ENCODE data around the gene GPR139. TPM values are rescaled to one million over a fixed set of nuclear protein-coding genes. Genes with fewer than 3 reads are reported as not detected.

GPR139 gene
- total and polyA plus RNA-seq, 10 of the 15 experiments (the other 5 are each of a cell fraction or from before 2014, with no cell fraction given) = not detected

DNA sequence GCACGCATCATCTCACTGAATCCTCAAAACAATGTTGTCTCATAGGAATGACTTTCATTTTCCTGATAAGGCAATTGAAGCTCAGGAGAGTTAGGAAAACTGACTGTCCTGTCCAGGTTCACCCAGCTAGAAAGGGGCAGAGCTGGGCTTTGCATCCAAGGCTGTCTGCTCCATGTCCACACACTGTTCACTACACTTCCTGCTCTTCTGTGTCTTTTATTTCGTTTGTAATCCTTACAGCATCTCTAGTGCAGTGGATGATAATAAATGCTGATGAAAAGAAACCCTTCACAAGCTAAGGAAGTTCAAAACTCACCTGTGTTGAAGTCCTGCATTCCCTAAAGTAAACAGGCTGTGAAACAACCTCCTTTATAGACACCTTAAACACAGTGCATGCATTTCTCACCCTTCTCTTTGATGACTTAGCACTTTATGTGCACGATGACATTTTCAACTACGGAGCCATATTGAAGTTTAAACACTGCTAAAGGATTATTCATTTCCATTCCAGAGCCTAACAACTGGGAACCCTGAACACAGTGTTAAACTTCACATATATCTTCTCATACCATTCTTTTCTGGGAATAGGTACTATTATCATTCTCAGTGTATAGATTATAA lies 31.0 kb upstream of the GPR139 start (continued):
- TF ChIP-seq, protein P1, sequence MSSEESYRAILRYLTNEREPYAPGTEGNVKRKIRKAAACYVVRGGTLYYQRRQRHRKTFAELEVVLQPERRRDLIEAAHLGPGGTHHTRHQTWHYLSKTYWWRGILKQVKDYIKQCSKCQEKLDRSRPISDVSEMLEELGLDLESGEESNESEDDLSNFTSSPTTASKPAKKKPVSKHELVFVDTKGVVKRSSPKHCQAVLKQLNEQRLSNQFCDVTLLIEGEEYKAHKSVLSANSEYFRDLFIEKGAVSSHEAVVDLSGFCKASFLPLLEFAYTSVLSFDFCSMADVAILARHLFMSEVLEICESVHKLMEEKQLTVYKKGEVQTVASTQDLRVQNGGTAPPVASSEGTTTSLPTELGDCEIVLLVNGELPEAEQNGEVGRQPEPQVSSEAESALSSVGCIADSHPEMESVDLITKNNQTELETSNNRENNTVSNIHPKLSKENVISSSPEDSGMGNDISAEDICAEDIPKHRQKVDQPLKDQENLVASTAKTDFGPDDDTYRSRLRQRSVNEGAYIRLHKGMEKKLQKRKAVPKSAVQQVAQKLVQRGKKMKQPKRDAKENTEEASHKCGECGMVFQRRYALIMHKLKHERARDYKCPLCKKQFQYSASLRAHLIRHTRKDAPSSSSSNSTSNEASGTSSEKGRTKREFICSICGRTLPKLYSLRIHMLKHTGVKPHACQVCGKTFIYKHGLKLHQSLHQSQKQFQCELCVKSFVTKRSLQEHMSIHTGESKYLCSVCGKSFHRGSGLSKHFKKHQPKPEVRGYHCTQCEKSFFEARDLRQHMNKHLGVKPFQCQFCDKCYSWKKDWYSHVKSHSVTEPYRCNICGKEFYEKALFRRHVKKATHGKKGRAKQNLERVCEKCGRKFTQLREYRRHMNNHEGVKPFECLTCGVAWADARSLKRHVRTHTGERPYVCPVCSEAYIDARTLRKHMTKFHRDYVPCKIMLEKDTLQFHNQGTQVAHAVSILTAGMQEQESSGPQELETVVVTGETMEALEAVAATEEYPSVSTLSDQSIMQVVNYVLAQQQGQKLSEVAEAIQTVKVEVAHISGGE (CRISPR knock-in tag; IDR thresholded peaks at IDR 0.05) = no peak
- TF ChIP-seq, protein P2, sequence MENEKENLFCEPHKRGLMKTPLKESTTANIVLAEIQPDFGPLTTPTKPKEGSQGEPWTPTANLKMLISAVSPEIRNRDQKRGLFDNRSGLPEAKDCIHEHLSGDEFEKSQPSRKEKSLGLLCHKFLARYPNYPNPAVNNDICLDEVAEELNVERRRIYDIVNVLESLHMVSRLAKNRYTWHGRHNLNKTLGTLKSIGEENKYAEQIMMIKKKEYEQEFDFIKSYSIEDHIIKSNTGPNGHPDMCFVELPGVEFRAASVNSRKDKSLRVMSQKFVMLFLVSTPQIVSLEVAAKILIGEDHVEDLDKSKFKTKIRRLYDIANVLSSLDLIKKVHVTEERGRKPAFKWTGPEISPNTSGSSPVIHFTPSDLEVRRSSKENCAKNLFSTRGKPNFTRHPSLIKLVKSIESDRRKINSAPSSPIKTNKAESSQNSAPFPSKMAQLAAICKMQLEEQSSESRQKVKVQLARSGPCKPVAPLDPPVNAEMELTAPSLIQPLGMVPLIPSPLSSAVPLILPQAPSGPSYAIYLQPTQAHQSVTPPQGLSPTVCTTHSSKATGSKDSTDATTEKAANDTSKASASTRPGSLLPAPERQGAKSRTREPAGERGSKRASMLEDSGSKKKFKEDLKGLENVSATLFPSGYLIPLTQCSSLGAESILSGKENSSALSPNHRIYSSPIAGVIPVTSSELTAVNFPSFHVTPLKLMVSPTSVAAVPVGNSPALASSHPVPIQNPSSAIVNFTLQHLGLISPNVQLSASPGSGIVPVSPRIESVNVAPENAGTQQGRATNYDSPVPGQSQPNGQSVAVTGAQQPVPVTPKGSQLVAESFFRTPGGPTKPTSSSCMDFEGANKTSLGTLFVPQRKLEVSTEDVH (IDR thresholded peaks at IDR 0.05; ENCODE audit: low read depth, partially characterized antibody) = no peak

DNA sequence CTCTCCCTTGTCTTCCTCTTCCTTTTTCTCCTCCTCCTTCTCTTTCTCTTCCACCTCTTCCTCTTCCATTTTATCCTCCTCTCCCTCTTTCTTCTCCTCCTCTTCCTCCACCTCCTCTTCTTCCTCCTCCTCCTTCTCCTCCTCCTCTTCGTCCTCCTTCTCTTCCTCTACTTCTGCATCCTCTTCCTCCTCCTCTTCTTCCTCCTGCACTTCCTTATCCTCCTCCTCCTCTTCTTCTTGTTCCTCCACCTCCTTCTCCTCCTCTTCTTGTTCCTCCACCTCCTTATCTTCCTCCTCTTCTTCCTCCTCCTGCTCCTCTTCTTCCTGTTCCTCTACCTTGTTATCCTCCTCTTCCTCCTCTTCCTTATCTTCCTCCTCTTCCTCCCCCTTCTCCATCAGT lies 28.8 kb upstream of the GPR139 start:
- intact Hi-C loops (cut with micrococcal nuclease; ENCODE audit: unreplicated experiment) = no loop called here
- Histone ChIP-seq H3K4me3 (no peak overlapping the region), H3K9ac (ENCODE audit: control insufficient read depth, insufficient read depth, low read length) (no peak overlapping the region), H3K9me3 (replicated peaks; ENCODE audit: control insufficient read depth, insufficient read depth, low read length) (no peaks in the 10 kb centered on the region), H3K79me2 (ENCODE audit: control insufficient read depth, insufficient read depth, low read length) (no peaks in the 10 kb centered on the region), H3K27ac (ENCODE audit: control insufficient read depth, insufficient read depth) (no peak overlapping the region), H3K4me1 (ENCODE audit: control insufficient read depth, insufficient read depth, low read length) (no peaks in the 10 kb centered on the region), H4K20me1 (ENCODE audit: control insufficient read depth, insufficient read depth) (no peaks in the 10 kb centered on the region), H3K27me3 (replicated peaks in 1 of 2; ENCODE audit: control insufficient read depth in 2 of 2, insufficient read depth in 2 of 2, low read length in 1 of 2) (no peaks in the 10 kb centered on the region), H3K36me3 (ENCODE audit: control insufficient read depth in 2 of 2, insufficient read depth in 2 of 2, low read length in 1 of 2) (no peaks in the 10 kb centered on the region), H3K4me2 (ENCODE audit: control insufficient read depth, insufficient read depth) (no peak overlapping the region), H2AFZ (ENCODE audit: control insufficient read depth, low read depth, low read length) (no peak overlapping the region)
- TF ChIP-seq NBN (IDR thresholded peaks at IDR 0.05) (no peak), FOXK2 (IDR thresholded peaks at IDR 0.05) (peak; percentile 30; the same call in 1 of the 2 replicates)
- 9% methylated on average over 1 of the region's 1 CpG for WGBS (ENCODE audit: insufficient coverage, insufficient replicate concordance, low lambda C conversion rate, missing lambda C conversion rate)
- ChIA-PET SMC1A (ENCODE audit: uncharacterized antibody, unreplicated experiment) (no interaction called here), CTCF (no interaction called here), RAD21 (ENCODE audit: unreplicated experiment) (no interaction called here), POLR2A (no interaction called here)
- no peak for ATAC-seq
- no TSS peak for BruUV-seq (replicated peaks)
- DNase-seq (ENCODE audit: low read depth, low spot score) = no peak
- in situ Hi-C loops (cut with MboI) = no loop called here
- FAIRE-seq = no peak

All from GM12878 (cell line).